NOMO-1 (cell line): Measurements from ENCODE around the gene TTC19.
"Not testable (repeated sequence)": the region's sequence is repeated elsewhere in the genome, so short reads cannot be mapped to it uniquely, and the experiment has no call there.

Source experiments
- DNase-seq, 2 experiments: peaks; one replicate each; lab custom pipeline; 2025; ENCODE audit not compliant: unreplicated experiment in 2 of 2; lab: John Stamatoyannopoulos, UW

TTC19 gene

GRCh38 chr17:16026895-16027294 is 27.3 kb downstream of the TTC19 start:
- no peak for DNase-seq

- DNase-seq: no peak
Observed at GRCh38 chr17:16027708-16028584, 28.3 kb downstream of the TTC19 start.

- DNase-seq: no peak
Observed at GRCh38 chr17:16033729-16034349, 34.2 kb downstream of the TTC19 start.

- DNase-seq: no peak
Observed at GRCh38 chr17:16036261-16036660, 36.6 kb downstream of the TTC19 start.

- DNase-seq: no peak
Observed at GRCh38 chr17:16037636-16038035, 38.0 kb downstream of the TTC19 start.

GRCh38 chr17:16040710-16041251 is 41.2 kb downstream of the TTC19 start:
- no peak for DNase-seq

GRCh38 chr17:16044487-16044886 is 44.9 kb downstream of the TTC19 start:
- DNase-seq: no peak

- DNase-seq: no peak
Observed at GRCh38 chr17:16046966-16047365, 47.3 kb downstream of the TTC19 start.

- DNase-seq: no peak
Observed at GRCh38 chr17:16048811-16049449, 49.3 kb downstream of the TTC19 start.

- no peak for DNase-seq
Observed at GRCh38 chr17:16050844-16051243, 51.2 kb downstream of the TTC19 start.

- no peak for DNase-seq
Observed at GRCh38 chr17:16052486-16052885, 52.9 kb downstream of the TTC19 start.

- not testable (repeated sequence) for DNase-seq
Observed at GRCh38 chr17:16055139-16055538, 55.5 kb downstream of the TTC19 start.

GRCh38 chr17:16061631-16062030 is 62.0 kb downstream of the TTC19 start:
- no peak for DNase-seq

GRCh38 chr17:16066125-16066524 is 66.5 kb downstream of the TTC19 start:
- no peak for DNase-seq

GRCh38 chr17:16068323-16068722 is 68.7 kb downstream of the TTC19 start:
- no peak for DNase-seq

- DNase-seq: no peak
Observed at GRCh38 chr17:16072031-16072430, 72.4 kb downstream of the TTC19 start.

GRCh38 chr17:16073845-16074244 is 74.2 kb downstream of the TTC19 start:
- no peak for DNase-seq

GRCh38 chr17:16074423-16074822 is 74.8 kb downstream of the TTC19 start:
- DNase-seq: no peak

- DNase-seq: no peak
Observed at GRCh38 chr17:16075949-16076348, 76.3 kb downstream of the TTC19 start.
